BLaER1 treated with 17β-estradiol and CSF1 and Interleukin-3, amounts not matched to agents 10 nM and 100 nM (cell line): ENCODE measurements around the gene PIN1.

ENCODE experiments used
- H3K27ac ChIP-seq, 11 experiments: shearing (Covaris generic); formaldehyde crosslinking; 2 replicates each; pipeline ENCODE4 v1.8.1; 2022
- H3K27me3 ChIP-seq, 11 experiments: shearing (Covaris generic); formaldehyde crosslinking; 2 replicates each; pipeline ENCODE4 v1.8.1; 2022
- H3K36me3 ChIP-seq, 11 experiments: shearing (Covaris generic); formaldehyde crosslinking; 2 replicates each; pipeline ENCODE4 v1.8.1; 2022
- H3K4me1 ChIP-seq, 10 experiments: shearing (Covaris generic); formaldehyde crosslinking; 2 replicates each; pipeline ENCODE4 v1.8.1; 2022
- H3K4me2 ChIP-seq, 11 experiments: shearing (Covaris generic); formaldehyde crosslinking; 2 replicates each; pipeline ENCODE4 v1.8.1; 2022
- H3K4me3 ChIP-seq, 10 experiments: shearing (Covaris generic); formaldehyde crosslinking; 2 replicates each; pipeline ENCODE4 v1.8.1; 2022
- H3K9ac ChIP-seq, 11 experiments: shearing (Covaris generic); formaldehyde crosslinking; 2 replicates each; pipeline ENCODE4 v1.8.1; 2022
- H3K9me3 ChIP-seq, 11 experiments: shearing (Covaris generic); formaldehyde crosslinking; replicated peaks in 1 of 11; 2 replicates each; pipeline ENCODE4 v1.8.1; 2022
- H4K20me1 ChIP-seq, 11 experiments: shearing (Covaris generic); formaldehyde crosslinking; 2 replicates each; pipeline ENCODE4 v1.8.1; 2022
- Cebpa-rat ChIP-seq, 11 experiments: shearing (Covaris generic); IDR thresholded peaks; 2 replicates each; pipeline ENCODE4 v1.8.1; 2022

Gene PIN1

GRCh38 chr19:9871626-9872338, 36.7 kb downstream of the PIN1 start:
- Histone ChIP-seq H3K36me3 (no peaks in the 10 kb centered on the region), H3K4me1 (peaks cover 0 to 7% (median under 1%) of the 10 kb centered on the region in 10 experiments; a peak in 8 of 20 replicates), H3K27me3 (no peaks in the 10 kb centered on the region), H4K20me1 (no peaks in the 10 kb centered on the region), H3K9me3 (no peaks in the 10 kb centered on the region), H3K27ac (no peak overlapping the region), H3K9ac (no peak overlapping the region), H3K4me2 (no peak overlapping the region), H3K4me3 (no peak overlapping the region)
- TF ChIP-seq Cebpa-rat (IDR thresholded peaks at IDR 0.05), result no peak

DNA sequence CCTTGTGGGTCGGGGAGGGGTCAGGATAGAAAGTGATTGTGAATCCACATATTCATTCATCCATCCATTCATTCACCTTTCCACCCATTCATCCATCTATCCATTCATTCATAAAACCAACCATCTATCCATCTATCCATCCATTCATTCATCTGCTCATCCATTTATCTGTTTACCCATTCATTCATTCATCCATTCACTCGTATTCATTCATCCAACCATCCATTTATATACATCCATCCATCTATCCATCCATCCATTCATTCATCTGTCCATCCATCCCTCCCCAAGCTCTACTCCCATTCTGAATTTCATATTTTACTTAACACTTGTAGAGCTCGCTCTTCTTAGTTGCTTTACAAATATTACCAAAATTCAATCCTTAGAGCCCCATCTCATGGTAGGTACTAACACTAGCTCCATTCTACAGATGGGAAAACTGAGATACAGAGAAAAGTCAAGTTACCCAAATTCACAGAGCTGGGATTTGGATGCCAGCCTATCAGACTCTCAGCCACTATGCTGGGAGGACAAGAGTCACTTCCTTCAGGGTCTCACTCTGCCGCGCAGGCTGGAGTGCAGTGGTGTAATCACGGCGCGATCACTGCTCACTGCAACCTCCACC, 37.6 kb downstream of the PIN1 start:
- Histone ChIP-seq H3K4me1 (peaks cover 0 to 3% (median 0%) of the 10 kb centered on the region in 10 experiments; a peak in 1 of 20 replicates), H3K4me3 (no peak overlapping the region), H3K9me3 (no peaks in the 10 kb centered on the region), H4K20me1 (no peaks in the 10 kb centered on the region), H3K27me3 (no peaks in the 10 kb centered on the region), H3K4me2 (no peak overlapping the region), H3K9ac (no peak overlapping the region), H3K27ac (no peak overlapping the region), H3K36me3 (no peaks in the 10 kb centered on the region)
- TF ChIP-seq Cebpa-rat (IDR thresholded peaks at IDR 0.05), result no peak

- Histone ChIP-seq H3K27ac (no peak overlapping the region), H3K4me1 (peaks cover 0 to 10% (median 0%) of the 10 kb centered on the region in 10 experiments; a peak in 4 of 20 replicates), H3K4me2 (no peak overlapping the region), H4K20me1 (no peaks in the 10 kb centered on the region), H3K9me3 (no peaks in the 10 kb centered on the region), H3K27me3 (no peaks in the 10 kb centered on the region), H3K9ac (no peak overlapping the region; a peak in 1 of 22 replicates), H3K36me3 (no peaks in the 10 kb centered on the region), H3K4me3 (no peak overlapping the region)
- no peak for TF ChIP-seq Cebpa-rat (IDR thresholded peaks at IDR 0.05)
These were observed 40.0 kb downstream of the PIN1 start for GRCh38 chr19:9875031-9875627.

- Histone ChIP-seq H3K9me3 (no peaks in the 10 kb centered on the region), H3K4me2 (no peak overlapping the region), H3K9ac (no peak overlapping the region), H3K27me3 (no peaks in the 10 kb centered on the region), H3K4me1 (peaks cover 0 to 10% (median 0%) of the 10 kb centered on the region in 10 experiments; a peak in 3 of 20 replicates), H3K27ac (no peak overlapping the region), H3K36me3 (no peaks in the 10 kb centered on the region), H3K4me3 (no peak overlapping the region), H4K20me1 (no peaks in the 10 kb centered on the region)
- TF ChIP-seq Cebpa-rat (IDR thresholded peaks at IDR 0.05), result no peak
These were observed 40.7 kb downstream of the PIN1 start for GRCh38 chr19:9875796-9876195.

- H3K4me2 ChIP-seq, result peak overlapping the region in 1 of 11 experiments; percentile 26; a peak in 1 of 22 replicates
- H3K4me3 ChIP-seq, result no peak overlapping the region
- H3K27ac ChIP-seq, result no peak overlapping the region
- no peak overlapping the region for H3K9ac ChIP-seq
- H3K27me3 ChIP-seq, result no peaks in the 10 kb centered on the region
- H3K9me3 ChIP-seq, result no peaks in the 10 kb centered on the region
- H3K36me3 ChIP-seq, result no peaks in the 10 kb centered on the region
- peaks cover 0 to 10% (median 0%) of the 10 kb centered on the region in 10 experiments; a peak in 3 of 20 replicates for H3K4me1 ChIP-seq
- no peak for TF ChIP-seq Cebpa-rat (IDR thresholded peaks at IDR 0.05)
- H4K20me1 ChIP-seq, result no peaks in the 10 kb centered on the region
These were observed 42.8 kb downstream of the PIN1 start for GRCh38 chr19:9877780-9878510.

DNA sequence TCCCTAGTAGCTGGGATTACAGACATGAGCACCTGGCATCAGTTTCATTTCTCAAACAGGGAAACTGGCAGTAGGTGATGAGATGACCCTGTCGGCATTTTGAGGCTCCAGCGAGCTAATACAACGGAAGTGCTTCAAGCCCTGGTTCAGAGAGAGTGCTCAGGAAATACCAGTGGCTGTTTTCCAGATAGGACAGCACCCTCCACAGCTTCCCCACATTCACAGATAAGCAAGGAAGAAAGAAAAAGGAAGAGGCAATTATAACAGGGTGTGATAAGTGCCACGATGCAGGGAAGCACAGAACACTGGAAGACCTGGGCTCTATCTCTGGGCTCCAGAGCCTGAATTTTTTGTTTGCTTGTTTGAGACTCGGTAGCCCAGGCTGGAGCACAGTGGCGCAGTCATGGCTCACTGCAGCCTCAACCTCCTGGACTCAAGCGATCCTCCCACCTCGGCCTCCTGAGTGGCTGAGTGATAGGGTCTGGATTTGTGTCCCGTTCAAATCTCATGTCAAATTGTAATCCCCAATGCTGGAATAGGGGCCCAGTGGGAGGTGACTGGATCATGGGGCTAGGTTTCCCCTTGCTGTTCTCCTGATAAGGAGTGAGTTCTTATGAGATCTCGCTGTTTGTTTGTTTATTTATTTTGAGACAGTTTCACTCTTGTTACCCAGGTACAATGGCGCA, 43.5 kb downstream of the PIN1 start:
- Histone ChIP-seq H3K4me3 (no peak overlapping the region), H4K20me1 (no peaks in the 10 kb centered on the region), H3K9me3 (no peaks in the 10 kb centered on the region), H3K36me3 (no peaks in the 10 kb centered on the region), H3K27me3 (no peaks in the 10 kb centered on the region), H3K4me2 (peak overlapping the region in 1 of 11 experiments; percentile 26; a peak in 1 of 22 replicates), H3K4me1 (peaks cover 0 to 10% (median 0%) of the 10 kb centered on the region in 10 experiments; a peak in 3 of 20 replicates), H3K27ac (no peak overlapping the region), H3K9ac (no peak overlapping the region)
- no peak for TF ChIP-seq Cebpa-rat (IDR thresholded peaks at IDR 0.05)

DNA sequence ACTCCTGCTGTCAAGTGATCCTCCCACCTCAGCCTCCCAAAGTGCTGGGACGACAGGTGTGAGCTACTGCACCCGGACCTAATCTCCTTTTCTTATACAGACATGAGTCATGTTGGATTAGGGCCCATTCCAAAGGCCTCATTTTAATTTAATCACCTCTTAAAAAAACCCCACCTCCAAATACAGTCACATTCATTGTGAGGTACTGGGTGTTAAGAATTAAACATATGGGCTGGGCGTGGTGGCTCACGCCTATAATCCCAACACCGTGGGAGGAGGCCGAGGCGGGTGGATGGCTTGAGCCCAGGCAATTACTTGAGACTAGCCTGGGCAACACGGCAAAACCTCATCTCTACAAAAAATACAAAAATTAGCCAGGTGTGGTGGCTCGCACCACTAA, 46.6 kb downstream of the PIN1 start:
- H3K4me1 ChIP-seq, result peaks cover 0 to 10% (median 0%) of the 10 kb centered on the region in 10 experiments; a peak in 3 of 20 replicates
- no peak overlapping the region for H3K9ac ChIP-seq
- no peaks in the 10 kb centered on the region for H3K27me3 ChIP-seq
- no peak overlapping the region for H3K4me2 ChIP-seq
- TF ChIP-seq Cebpa-rat (IDR thresholded peaks at IDR 0.05), result no peak
- no peaks in the 10 kb centered on the region for H3K36me3 ChIP-seq
- H3K27ac ChIP-seq, result no peak overlapping the region
- H4K20me1 ChIP-seq, result no peaks in the 10 kb centered on the region
- H3K9me3 ChIP-seq, result no peaks in the 10 kb centered on the region
- H3K4me3 ChIP-seq, result no peak overlapping the region

DNA sequence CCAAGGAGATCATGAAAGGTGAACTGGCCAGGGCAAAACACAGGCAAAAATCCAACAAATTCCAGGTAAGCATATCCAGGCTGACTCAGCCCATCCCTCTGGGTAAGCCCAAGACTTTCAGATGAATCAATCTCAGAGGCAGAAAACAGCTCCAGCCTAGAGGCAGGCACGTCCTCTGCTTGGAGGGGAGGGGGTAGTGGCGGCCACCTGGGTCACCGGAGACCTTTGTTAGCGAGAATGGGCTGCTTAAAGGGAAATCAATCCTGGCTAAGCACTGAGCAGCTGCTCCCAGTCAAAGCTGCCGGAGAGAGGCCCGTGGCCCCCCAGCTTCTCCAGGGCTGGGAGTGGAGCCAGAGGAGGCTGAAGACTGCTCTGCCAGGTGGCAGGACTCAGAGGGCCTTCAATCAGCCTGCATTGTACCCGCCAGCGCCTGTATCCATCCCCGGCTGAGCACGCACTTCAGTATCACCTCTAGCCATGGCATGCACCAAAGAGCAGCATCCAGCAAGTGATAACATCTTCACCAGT, 48.2 kb downstream of the PIN1 start:
- TF ChIP-seq Cebpa-rat (IDR thresholded peaks at IDR 0.05), result no peak
- H3K4me1 ChIP-seq, result peaks cover 0 to 7% (median 0%) of the 10 kb centered on the region in 10 experiments; a peak in 3 of 20 replicates
- H4K20me1 ChIP-seq, result no peaks in the 10 kb centered on the region
- no peak overlapping the region for H3K27ac ChIP-seq
- no peaks in the 10 kb centered on the region for H3K27me3 ChIP-seq
- no peak overlapping the region for H3K9ac ChIP-seq
- no peak overlapping the region for H3K4me2 ChIP-seq
- H3K9me3 ChIP-seq, result no peaks in the 10 kb centered on the region
- H3K36me3 ChIP-seq, result no peaks in the 10 kb centered on the region
- H3K4me3 ChIP-seq, result no peak overlapping the region
